ENCODE data around the gene RBM5.

DNA sequence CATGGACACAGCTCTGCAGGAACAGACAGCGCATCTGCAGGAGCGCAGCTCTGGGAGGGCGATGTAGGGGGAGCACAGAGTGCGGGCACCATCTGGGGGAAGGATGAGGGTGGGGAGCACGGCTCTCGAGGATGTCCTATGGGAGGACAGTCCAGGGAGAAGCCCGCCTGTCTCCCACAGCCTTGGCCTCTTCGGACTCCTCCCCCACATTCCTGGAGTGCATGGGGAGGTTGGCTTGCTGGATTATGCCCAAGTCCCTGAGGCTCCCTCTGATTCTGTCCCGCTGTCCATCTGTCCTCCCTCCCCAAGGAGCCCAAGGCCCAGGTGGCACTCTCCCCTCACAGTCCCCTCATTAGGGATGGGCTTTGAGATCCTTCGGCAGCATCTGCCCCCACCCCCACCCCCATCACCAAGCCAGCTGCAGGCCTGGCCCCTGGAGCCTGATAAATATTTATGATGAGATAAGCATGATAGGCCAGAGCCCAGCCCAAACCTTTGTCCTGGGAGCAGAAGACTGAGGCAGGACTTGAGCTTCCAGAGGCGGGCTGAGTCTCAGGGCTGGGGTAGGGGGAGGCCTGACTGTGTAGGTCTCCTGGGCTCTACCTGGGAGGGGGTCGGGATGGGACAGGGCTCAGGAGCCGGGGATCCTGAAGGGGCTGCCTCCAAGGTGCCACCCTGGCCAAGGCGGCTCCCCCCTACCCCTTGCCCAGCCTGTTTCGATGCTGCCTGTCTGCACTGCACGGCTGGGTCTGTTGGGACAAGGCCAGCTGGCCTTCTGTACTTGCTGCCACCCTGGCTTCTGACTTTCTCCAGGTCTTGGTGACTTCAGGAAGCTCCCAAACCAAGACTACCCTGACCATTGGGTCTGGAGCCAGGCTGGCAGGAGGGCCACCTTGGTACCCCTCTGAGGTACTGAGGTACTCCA, 37.8 kb downstream of the RBM5 start:
- TF ChIP-seq, protein P1, sequence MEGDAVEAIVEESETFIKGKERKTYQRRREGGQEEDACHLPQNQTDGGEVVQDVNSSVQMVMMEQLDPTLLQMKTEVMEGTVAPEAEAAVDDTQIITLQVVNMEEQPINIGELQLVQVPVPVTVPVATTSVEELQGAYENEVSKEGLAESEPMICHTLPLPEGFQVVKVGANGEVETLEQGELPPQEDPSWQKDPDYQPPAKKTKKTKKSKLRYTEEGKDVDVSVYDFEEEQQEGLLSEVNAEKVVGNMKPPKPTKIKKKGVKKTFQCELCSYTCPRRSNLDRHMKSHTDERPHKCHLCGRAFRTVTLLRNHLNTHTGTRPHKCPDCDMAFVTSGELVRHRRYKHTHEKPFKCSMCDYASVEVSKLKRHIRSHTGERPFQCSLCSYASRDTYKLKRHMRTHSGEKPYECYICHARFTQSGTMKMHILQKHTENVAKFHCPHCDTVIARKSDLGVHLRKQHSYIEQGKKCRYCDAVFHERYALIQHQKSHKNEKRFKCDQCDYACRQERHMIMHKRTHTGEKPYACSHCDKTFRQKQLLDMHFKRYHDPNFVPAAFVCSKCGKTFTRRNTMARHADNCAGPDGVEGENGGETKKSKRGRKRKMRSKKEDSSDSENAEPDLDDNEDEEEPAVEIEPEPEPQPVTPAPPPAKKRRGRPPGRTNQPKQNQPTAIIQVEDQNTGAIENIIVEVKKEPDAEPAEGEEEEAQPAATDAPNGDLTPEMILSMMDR (IDR thresholded peaks at IDR 0.05): no peak
- no peak for TF ChIP-seq EP300 (IDR thresholded peaks at IDR 0.05)

Data from esophagus muscularis mucosa (tissue), 3 donors.